Testis (tissue), 3 donors: ENCODE measurements around the gene OTUB1. TPM values are rescaled to one million over a fixed set of nuclear protein-coding genes. Genes with fewer than 3 reads are reported as not detected.
A peak's percentile ranks its signal among the peaks of the same experiment; 100 is the strongest.
"Not testable (repeated sequence)": the region's sequence is repeated elsewhere in the genome, so short reads cannot be mapped to it uniquely, and the experiment has no call there.

Experiments
- DNase-seq: peaks from one replicate; pipeline ENCODE4 v3.0.0-alpha.2; 2019
- H3K27ac ChIP-seq, 2 donors: fragments of 200-600 bp; sonication (generic); one replicate each; pipeline ENCODE4 v1.5.1; 2019
- H3K27me3 ChIP-seq: fragments of 200-600 bp; sonication (generic); one replicate; pipeline ENCODE4 v1.5.1; 2019
- H3K36me3 ChIP-seq: fragments of 200-600 bp; sonication (generic); one replicate; pipeline ENCODE4 v1.5.1; 2017; ENCODE audit warnings: low read depth; ENCODE audit errors: missing control alignments
- H3K4me1 ChIP-seq: fragments of 200-600 bp; sonication (generic); one replicate; pipeline ENCODE4 v1.5.1; 2019
- H3K4me3 ChIP-seq, 2 donors: fragments of 200-600 bp; sonication (generic); one replicate each; pipeline ENCODE4 v1.5.1; 2017 to 2019
- H3K9me3 ChIP-seq: fragments of 200-600 bp; sonication (generic); one replicate; pipeline ENCODE4 v1.5.1; 2017
- POLR2A ChIP-seq: fragments of 450-650 bp; IDR thresholded peaks from one replicate; pipeline ENCODE4 v1.6.1; 2017; ENCODE audit warnings: antibody characterized with exemption, mild to moderate bottlenecking, moderate library complexity
- WGBS, 2 donors: methylation state at CpG; one replicate each; pipeline ENCODE4 v1.1.5; 2018; 5-methylcytosine and 5-hydroxymethylcytosine counted together
- intact Hi-C: fragments of 100-400 bp; cut with DNase I; formaldehyde crosslinking; loops from one replicate; pipeline ENCODE4 v1.15.1; 2023; ENCODE audit warnings: low total_unique reads
- polyA plus RNA-seq: library from polyadenylated mRNA; stranded (reverse); fragments of 350-450 nt; fragmentation: Illumina TruSeq; extraction: RNeasy Lipid Tissue Mini Kit (QIAGEN cat#74804); gene quantifications from one replicate; pipeline ENCODE4 v1.2.3, GENCODE V29; 2014; ENCODE audit warnings: low read depth, low replicate concordance; ENCODE audit not compliant: insufficient read depth
- total RNA-seq, 2 donors: library from RNA; depleted of rRNA; stranded (reverse); fragments of >200 nt; gene quantifications; one replicate each; pipeline ENCODE4 v1.2.3, GENCODE V29; 2016
- TF ChIP-seq, protein P1 (sequence below), 3 experiments: fragments of 450-650 bp in 2 of 3; fragments of 200-600 bp in 1 of 3; sonication (generic) in 1 of 3; IDR thresholded peaks; one replicate each; pipeline ENCODE4 v1.5.1; 2016 to 2019; ENCODE audit warnings: antibody characterized with exemption in 3 of 3, mild to moderate bottlenecking in 2 of 3, moderate library complexity in 1 of 3

OTUB1 gene
- total and polyA plus RNA-seq, 3 donors from 2014 or later, result 115 to 145 (median 121) TPM

DNA sequence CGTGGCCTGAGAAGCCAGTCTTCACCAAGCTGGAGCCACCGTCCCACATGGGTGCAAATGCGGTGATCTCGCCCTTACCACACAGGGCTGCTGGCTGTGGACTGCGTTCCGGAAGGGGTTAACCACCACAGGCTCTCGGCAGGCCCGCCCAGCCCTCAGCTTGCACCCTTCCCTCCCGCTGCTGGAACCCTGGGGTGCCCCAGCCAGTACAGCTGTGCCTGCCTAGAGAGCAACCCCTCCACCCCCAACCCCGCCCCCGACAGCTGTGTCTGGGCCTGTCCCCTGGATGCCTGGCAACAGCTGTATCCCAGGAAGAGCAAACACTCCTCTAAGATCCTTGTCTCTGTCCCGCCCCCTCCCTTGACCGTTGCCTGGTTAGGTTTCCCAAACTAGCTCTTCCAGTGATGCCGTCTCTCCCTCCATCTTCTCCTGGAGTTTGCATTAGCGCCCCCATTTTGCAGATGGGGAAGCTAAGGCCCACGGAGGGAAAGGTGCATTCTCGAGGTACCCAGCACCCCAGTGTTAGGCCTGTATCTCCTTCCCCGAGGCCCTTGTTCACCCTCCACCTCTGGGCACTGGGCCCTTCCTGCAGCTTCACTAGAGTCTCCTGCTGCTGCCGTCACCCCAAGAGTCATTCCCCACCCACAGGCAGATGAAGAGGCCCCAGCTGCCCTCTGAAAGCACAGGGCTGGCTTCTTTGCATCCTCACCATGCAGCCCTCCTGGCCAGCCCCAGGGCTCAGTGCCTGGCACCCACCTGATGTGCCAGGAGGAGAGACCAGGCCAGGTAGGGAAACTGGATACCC is 24.4 kb upstream of the OTUB1 start:
- Histone ChIP-seq H3K4me1 (no peaks in the 10 kb centered on the region), H3K27ac (no peak overlapping the region), H3K4me3 (no peak overlapping the region), H3K9me3 (no peaks in the 10 kb centered on the region), H3K27me3 (no peaks in the 10 kb centered on the region), H3K36me3 (no peaks in the 10 kb centered on the region)
- 39 to 64% methylated on average over 4 to 19 of the region's 19 CpGs for WGBS, 2 donors
- TF ChIP-seq, protein P1, sequence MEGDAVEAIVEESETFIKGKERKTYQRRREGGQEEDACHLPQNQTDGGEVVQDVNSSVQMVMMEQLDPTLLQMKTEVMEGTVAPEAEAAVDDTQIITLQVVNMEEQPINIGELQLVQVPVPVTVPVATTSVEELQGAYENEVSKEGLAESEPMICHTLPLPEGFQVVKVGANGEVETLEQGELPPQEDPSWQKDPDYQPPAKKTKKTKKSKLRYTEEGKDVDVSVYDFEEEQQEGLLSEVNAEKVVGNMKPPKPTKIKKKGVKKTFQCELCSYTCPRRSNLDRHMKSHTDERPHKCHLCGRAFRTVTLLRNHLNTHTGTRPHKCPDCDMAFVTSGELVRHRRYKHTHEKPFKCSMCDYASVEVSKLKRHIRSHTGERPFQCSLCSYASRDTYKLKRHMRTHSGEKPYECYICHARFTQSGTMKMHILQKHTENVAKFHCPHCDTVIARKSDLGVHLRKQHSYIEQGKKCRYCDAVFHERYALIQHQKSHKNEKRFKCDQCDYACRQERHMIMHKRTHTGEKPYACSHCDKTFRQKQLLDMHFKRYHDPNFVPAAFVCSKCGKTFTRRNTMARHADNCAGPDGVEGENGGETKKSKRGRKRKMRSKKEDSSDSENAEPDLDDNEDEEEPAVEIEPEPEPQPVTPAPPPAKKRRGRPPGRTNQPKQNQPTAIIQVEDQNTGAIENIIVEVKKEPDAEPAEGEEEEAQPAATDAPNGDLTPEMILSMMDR (IDR thresholded peaks at IDR 0.05), result no peak
- TF ChIP-seq POLR2A, result no peak
- no peak for DNase-seq
- intact Hi-C loops, result no loop called here

DNA sequence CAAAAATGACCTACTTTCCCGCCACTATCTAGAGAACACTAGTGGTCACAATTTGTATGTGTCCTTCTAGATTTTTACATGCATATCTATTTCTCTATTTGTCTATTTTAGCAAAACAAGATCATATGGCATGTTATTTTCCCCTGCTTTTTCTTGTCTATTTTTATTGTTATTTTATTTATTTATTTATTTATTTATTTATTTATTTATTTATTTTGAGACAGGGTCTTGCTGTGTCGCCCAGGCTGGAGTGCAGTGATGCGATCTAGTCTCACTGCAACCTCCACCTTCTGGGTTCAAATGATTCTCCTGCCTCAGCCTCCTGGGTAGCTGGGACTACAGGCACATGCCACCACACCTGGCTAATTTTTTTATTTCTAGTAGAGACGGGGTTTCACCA is 22.3 kb upstream of the OTUB1 start:
- H3K27ac ChIP-seq, H3K9me3 ChIP-seq, H3K36me3 ChIP-seq, intact Hi-C loops, DNase-seq, H3K27me3 ChIP-seq, H3K4me3 ChIP-seq, H3K4me1 ChIP-seq: not testable (repeated sequence)
- WGBS, 2 donors, result 95 to 97% methylated on average over 4 of the region's 4 CpGs

DNA sequence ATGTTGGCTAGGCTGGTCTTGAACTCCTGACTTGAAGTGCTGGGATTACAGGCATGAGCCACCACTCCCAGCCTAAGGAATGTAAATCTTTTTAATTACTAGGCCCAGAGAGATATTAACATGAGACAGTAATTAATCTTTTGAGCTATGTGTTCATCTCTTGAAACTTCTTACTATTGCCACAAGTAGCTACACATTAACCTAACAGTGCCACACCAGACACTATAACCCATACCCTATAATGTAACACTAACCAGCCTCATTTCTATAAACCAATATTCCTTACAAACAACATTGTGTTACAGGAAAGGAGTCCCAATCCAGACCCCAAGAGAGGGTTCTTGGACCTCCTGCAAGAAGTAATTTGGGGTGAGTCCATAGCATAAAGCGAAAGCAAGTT is 19.8 kb upstream of the OTUB1 start:
- H3K9me3 ChIP-seq, result no peaks in the 10 kb centered on the region
- H3K4me1 ChIP-seq, result no peaks in the 10 kb centered on the region
- whole genome bisulfite sequencing, 2 donors, result 78 to 93% methylated on average over 1 of the region's 1 CpG
- TF ChIP-seq, protein P1 (IDR thresholded peaks at IDR 0.05), result no peak
- TF ChIP-seq POLR2A, result no peak
- no peaks in the 10 kb centered on the region for H3K36me3 ChIP-seq
- H3K27me3 ChIP-seq, result no peaks in the 10 kb centered on the region
- no peak overlapping the region for H3K4me3 ChIP-seq
- H3K27ac ChIP-seq, result no peak overlapping the region
- intact Hi-C loops, result no loop called here
- no peak for DNase-seq

DNA sequence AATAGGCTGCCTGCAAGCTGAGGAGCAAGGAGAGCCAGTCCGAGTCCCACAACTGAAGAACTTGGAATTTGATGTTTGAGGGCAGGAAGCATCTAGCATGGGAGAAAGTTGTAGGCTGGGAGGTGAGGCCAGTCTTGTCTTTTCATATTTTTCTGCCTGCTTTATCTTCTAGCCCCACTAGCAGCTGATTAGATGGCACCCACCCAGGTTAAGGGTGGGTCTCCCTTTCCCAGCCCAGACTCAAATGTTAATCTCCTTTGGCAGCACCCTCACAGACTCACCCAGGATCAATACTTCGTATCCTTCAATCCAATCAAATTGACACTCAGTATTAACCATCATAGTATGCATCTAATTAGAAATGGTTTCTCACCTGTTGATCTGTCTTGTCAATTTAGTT is 16.8 kb upstream of the OTUB1 start:
- Histone ChIP-seq H3K27ac (no peak overlapping the region), H3K27me3 (no peaks in the 10 kb centered on the region), H3K4me1 (no peaks in the 10 kb centered on the region), H3K4me3 (no peak overlapping the region), H3K36me3 (no peaks in the 10 kb centered on the region), H3K9me3 (no peaks in the 10 kb centered on the region)
- TF ChIP-seq POLR2A, result no peak
- DNase-seq, result no peak
- WGBS, 2 donors, result 91 to 93% methylated on average over 2 of the region's 2 CpGs
- intact Hi-C loops, result no loop called here

DNA sequence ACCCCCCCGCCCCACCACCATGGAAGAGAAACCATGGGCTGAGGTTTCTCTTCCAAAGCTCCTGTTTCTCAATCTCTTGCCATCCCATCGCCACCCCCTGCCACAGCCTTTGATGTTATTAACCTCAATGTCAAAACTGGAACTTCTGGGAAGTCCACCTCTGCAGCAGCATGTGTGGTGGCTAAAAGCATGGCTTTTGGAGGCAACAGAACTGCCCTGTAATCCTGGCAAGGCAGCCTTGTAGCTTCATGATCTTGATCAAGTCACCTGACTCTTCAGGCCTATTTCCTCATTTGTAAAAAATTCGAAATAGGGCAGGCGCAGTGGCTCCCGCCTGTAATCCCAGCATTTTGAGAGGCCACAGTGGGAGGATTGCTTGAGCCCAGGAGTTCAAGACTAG is 15.3 kb upstream of the OTUB1 start:
- 75% methylated on average over 5 of the region's 5 CpGs for WGBS, 2 donors
- intact Hi-C loops, result no loop called here

DNA sequence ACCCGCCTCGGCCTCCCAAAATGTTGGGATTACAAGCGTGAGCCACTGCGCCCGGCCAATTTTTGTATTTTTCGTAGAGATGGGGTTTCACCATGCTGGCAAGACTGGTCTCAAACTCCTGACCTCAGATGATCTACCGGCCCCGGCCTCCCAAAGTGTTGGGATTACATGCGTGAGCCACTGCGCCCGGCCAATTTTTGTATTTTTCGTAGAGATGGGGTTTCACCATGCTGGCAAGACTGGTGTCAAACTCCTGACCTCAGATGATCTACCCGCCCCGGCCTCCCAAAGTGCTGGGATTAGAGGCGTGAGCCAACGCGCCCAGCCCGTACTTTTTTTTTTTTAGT is 12.4 kb upstream of the OTUB1 start:
- H3K27me3 ChIP-seq, intact Hi-C loops, DNase-seq, H3K27ac ChIP-seq, H3K36me3 ChIP-seq, H3K9me3 ChIP-seq: not testable (repeated sequence)
- 51 to 54% methylated on average over 18 of the region's 18 CpGs for WGBS, 2 donors
- Histone ChIP-seq H3K4me1 (peaks cover 21% of the 10 kb centered on the region), H3K4me3 (peak overlapping the region; percentile 94)

More for the DNA sequence above, 15.3 kb upstream of the OTUB1 start:
- TF ChIP-seq, protein P1 (IDR thresholded peaks at IDR 0.05), result no peak
- no peak for TF ChIP-seq POLR2A
- no peak for DNase-seq
- no peak overlapping the region for H3K27ac ChIP-seq
- H3K27me3 ChIP-seq, result no peaks in the 10 kb centered on the region
- H3K4me1 ChIP-seq, result peaks cover 8% of the 10 kb centered on the region
- no peak overlapping the region for H3K4me3 ChIP-seq
- H3K9me3 ChIP-seq, result no peaks in the 10 kb centered on the region
- no peaks in the 10 kb centered on the region for H3K36me3 ChIP-seq
